IPS-18a (cell line): Measurements from ENCODE around the gene MED10.

Experiments used
- H3K27ac ChIP-seq: one replicate; pipeline ENCODE4 v1.5.1; 2013; ENCODE audit warnings: low read length
- H3K27me3 ChIP-seq: one replicate; pipeline ENCODE4 v1.6.1; 2013; ENCODE audit warnings: mild to moderate bottlenecking, low read length; ENCODE audit not compliant: control insufficient read depth, insufficient read depth
- H3K36me3 ChIP-seq: one replicate; pipeline ENCODE4 v1.6.1; 2013; ENCODE audit warnings: low read depth, low read length; ENCODE audit not compliant: control insufficient read depth
- H3K4me1 ChIP-seq: one replicate; pipeline ENCODE4 v1.6.1; 2013; ENCODE audit warnings: low read depth, low read length; ENCODE audit not compliant: control insufficient read depth
- H3K4me3 ChIP-seq: one replicate; pipeline ENCODE4 v1.5.1; 2013; ENCODE audit warnings: low read length
- H3K9ac ChIP-seq: one replicate; pipeline ENCODE4 v1.6.1; 2013; ENCODE audit warnings: mild to moderate bottlenecking, low read length, moderate library complexity
- H3K9me3 ChIP-seq: one replicate; pipeline ENCODE4 v1.6.1; 2013; ENCODE audit warnings: low read depth, low read length; ENCODE audit not compliant: control insufficient read depth

Gene MED10

GRCh38 chr5:6408627-6409446 lies 30.5 kb upstream of the MED10 start:
- Histone ChIP-seq H3K27ac (no peak overlapping the region), H3K9me3 (no peaks in the 10 kb centered on the region), H3K27me3 (no peaks in the 10 kb centered on the region), H3K4me1 (no peaks in the 10 kb centered on the region), H3K9ac (no peak overlapping the region), H3K36me3 (no peaks in the 10 kb centered on the region), H3K4me3 (no peak overlapping the region)

- H3K27ac ChIP-seq = no peak overlapping the region
- no peak overlapping the region for H3K9ac ChIP-seq
- no peaks in the 10 kb centered on the region for H3K27me3 ChIP-seq
- no peaks in the 10 kb centered on the region for H3K4me1 ChIP-seq
- no peaks in the 10 kb centered on the region for H3K36me3 ChIP-seq
- no peak overlapping the region for H3K4me3 ChIP-seq
- H3K9me3 ChIP-seq = no peaks in the 10 kb centered on the region
These were observed 29.9 kb upstream of the MED10 start for GRCh38 chr5:6408260-6408596.

- no peak overlapping the region for H3K27ac ChIP-seq
- H3K9ac ChIP-seq = no peak overlapping the region
- H3K36me3 ChIP-seq = no peaks in the 10 kb centered on the region
- no peak overlapping the region for H3K4me3 ChIP-seq
- H3K4me1 ChIP-seq = no peaks in the 10 kb centered on the region
- H3K27me3 ChIP-seq = no peaks in the 10 kb centered on the region
- H3K9me3 ChIP-seq = no peaks in the 10 kb centered on the region
These were observed 29.4 kb upstream of the MED10 start for GRCh38 chr5:6407558-6408259.

- no peak overlapping the region for H3K4me3 ChIP-seq
- no peaks in the 10 kb centered on the region for H3K9me3 ChIP-seq
- no peak overlapping the region for H3K9ac ChIP-seq
- no peaks in the 10 kb centered on the region for H3K27me3 ChIP-seq
- H3K36me3 ChIP-seq = no peaks in the 10 kb centered on the region
- H3K4me1 ChIP-seq = no peaks in the 10 kb centered on the region
- H3K27ac ChIP-seq = no peak overlapping the region
These were observed 27.2 kb upstream of the MED10 start for GRCh38 chr5:6405591-6405990.

GRCh38 chr5:6404129-6404528 lies 25.8 kb upstream of the MED10 start:
- H3K9ac ChIP-seq = no peak overlapping the region
- no peak overlapping the region for H3K4me3 ChIP-seq
- H3K4me1 ChIP-seq = no peaks in the 10 kb centered on the region
- no peaks in the 10 kb centered on the region for H3K27me3 ChIP-seq
- no peak overlapping the region for H3K27ac ChIP-seq
- no peaks in the 10 kb centered on the region for H3K9me3 ChIP-seq
- H3K36me3 ChIP-seq = no peaks in the 10 kb centered on the region

GRCh38 chr5:6403416-6403815 lies 25.1 kb upstream of the MED10 start:
- no peaks in the 10 kb centered on the region for H3K4me1 ChIP-seq
- H3K9me3 ChIP-seq = no peaks in the 10 kb centered on the region
- no peak overlapping the region for H3K4me3 ChIP-seq
- H3K9ac ChIP-seq = no peak overlapping the region
- H3K27me3 ChIP-seq = no peaks in the 10 kb centered on the region
- no peaks in the 10 kb centered on the region for H3K36me3 ChIP-seq
- H3K27ac ChIP-seq = no peak overlapping the region

- no peak overlapping the region for H3K9ac ChIP-seq
- no peaks in the 10 kb centered on the region for H3K27me3 ChIP-seq
- H3K27ac ChIP-seq = no peak overlapping the region
- no peaks in the 10 kb centered on the region for H3K4me1 ChIP-seq
- no peaks in the 10 kb centered on the region for H3K9me3 ChIP-seq
- H3K36me3 ChIP-seq = no peaks in the 10 kb centered on the region
- H3K4me3 ChIP-seq = no peak overlapping the region
These were observed 24.6 kb upstream of the MED10 start for GRCh38 chr5:6402939-6403338.

GRCh38 chr5:6401410-6401809 lies 23.1 kb upstream of the MED10 start:
- H3K9me3 ChIP-seq = no peaks in the 10 kb centered on the region
- H3K27me3 ChIP-seq = no peaks in the 10 kb centered on the region
- no peak overlapping the region for H3K27ac ChIP-seq
- no peaks in the 10 kb centered on the region for H3K36me3 ChIP-seq
- no peaks in the 10 kb centered on the region for H3K4me1 ChIP-seq
- no peak overlapping the region for H3K9ac ChIP-seq
- H3K4me3 ChIP-seq = no peak overlapping the region

- H3K27ac ChIP-seq = no peak overlapping the region
- H3K27me3 ChIP-seq = no peaks in the 10 kb centered on the region
- H3K4me1 ChIP-seq = no peaks in the 10 kb centered on the region
- no peak overlapping the region for H3K9ac ChIP-seq
- no peak overlapping the region for H3K4me3 ChIP-seq
- no peaks in the 10 kb centered on the region for H3K36me3 ChIP-seq
- H3K9me3 ChIP-seq = no peaks in the 10 kb centered on the region
These were observed 21.9 kb upstream of the MED10 start for GRCh38 chr5:6399980-6400910.

GRCh38 chr5:6398570-6399230 lies 20.4 kb upstream of the MED10 start:
- no peaks in the 10 kb centered on the region for H3K27me3 ChIP-seq
- no peak overlapping the region for H3K4me3 ChIP-seq
- H3K4me1 ChIP-seq = no peaks in the 10 kb centered on the region
- no peaks in the 10 kb centered on the region for H3K9me3 ChIP-seq
- H3K27ac ChIP-seq = no peak overlapping the region
- H3K9ac ChIP-seq = no peak overlapping the region
- H3K36me3 ChIP-seq = no peaks in the 10 kb centered on the region
